Astrocyte (in vitro differentiated cells and primary cell): Measurements from ENCODE around the gene PKP4.

Experiments
- CTCF ChIP-seq: IDR thresholded peaks from 2 replicates; pipeline ENCODE4 v1.5.1; 2011; ENCODE audit warnings: low read depth, mild to moderate bottlenecking, inconsistent platforms, low read length, moderate library complexity; ENCODE audit not compliant: insufficient read depth
- EZH2 ChIP-seq: IDR thresholded peaks from 2 replicates; pipeline ENCODE4 v1.6.1; 2012; ENCODE audit warnings: mild to moderate bottlenecking, low read length, inconsistent platforms; ENCODE audit not compliant: insufficient read depth

- TF ChIP-seq CTCF (no peak), EZH2 (no peak)
These were observed 258.6 kb downstream of the PKP4 start for GRCh38 chr2:158715357-158715756.
